Hematopoietic multipotent progenitor cell treated with erythropoietin and hydrocortisone succinate and interleukin-3 and kit ligand, for 8 days (in vitro differentiated cells): ENCODE measurements around the gene KCNQ1OT1.
"Not testable (repeated sequence)": the region's sequence is repeated elsewhere in the genome, so short reads cannot be mapped to it uniquely, and the experiment has no call there.

Experiments used
- DNase-seq: peaks from one replicate; pipeline ENCODE4 v3.0.0-alpha.2; 2015

The KCNQ1OT1 gene

GRCh38 chr11:2651054-2651617 is 48.7 kb downstream of the KCNQ1OT1 start:
- DNase-seq, result no peak

- DNase-seq, result no peak
Measured at GRCh38 chr11:2650343-2650867, 49.4 kb downstream of the KCNQ1OT1 start.

DNA sequence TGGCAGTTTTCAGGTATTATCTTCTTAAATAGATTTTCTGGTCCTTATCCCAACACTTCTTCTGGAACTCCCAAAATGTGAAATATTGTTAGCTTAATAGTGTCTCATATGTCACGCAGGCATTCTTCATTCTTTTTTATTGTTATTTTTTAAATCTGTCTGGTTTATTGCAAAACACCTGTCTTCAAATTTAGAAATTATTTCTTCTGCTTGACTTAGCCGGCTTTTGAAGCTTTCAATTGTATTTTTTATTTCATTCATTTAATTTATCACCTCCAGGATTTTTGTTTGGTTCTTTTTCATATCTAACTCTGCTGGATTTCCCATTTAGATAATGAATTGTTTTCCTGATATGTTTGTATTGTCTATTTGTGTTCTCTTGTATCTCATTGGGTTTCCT is 49.9 kb downstream of the KCNQ1OT1 start:
- no peak for DNase-seq

DNA sequence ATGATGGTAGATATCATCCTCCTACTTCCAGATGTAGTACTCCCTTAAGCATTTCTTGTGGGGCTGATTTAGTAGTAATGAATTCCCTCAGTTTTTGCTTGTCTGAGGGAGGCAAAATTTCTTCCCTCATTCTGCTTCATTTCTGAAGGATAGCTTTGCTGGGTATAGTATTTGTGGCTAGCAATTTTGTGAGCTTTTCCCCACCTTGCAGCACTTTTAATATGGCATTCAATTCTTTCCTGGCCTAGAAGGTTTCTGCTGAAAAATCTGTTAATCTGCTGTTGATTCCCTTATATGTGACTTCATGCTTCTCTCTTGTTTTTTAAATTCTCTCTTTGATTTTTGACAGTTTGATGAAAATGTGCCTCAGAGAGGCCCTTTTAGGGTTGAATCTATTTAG is 50.4 kb downstream of the KCNQ1OT1 start:
- DNase-seq, result no peak

GRCh38 chr11:2647953-2648352 is 51.8 kb downstream of the KCNQ1OT1 start:
- no peak for DNase-seq

DNA sequence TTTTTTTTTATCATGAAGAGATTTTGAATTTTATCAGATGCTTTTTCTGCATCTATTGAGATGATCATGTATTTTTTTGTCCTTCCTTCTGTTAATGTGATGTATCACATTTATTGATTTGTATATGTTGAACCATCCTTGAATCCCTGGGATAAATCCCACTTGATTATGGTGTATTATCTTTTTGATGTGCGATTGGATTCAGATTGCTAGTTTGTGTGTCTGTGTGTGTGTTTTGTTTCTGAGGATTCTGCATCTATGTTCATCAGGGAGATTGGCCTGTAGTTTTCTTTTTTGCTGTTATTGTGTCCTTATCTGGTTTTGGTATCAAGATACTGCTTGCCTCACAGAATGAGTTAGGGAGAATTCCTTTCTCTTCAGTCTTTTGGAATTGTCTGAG is 52.6 kb downstream of the KCNQ1OT1 start:
- no peak for DNase-seq

DNA sequence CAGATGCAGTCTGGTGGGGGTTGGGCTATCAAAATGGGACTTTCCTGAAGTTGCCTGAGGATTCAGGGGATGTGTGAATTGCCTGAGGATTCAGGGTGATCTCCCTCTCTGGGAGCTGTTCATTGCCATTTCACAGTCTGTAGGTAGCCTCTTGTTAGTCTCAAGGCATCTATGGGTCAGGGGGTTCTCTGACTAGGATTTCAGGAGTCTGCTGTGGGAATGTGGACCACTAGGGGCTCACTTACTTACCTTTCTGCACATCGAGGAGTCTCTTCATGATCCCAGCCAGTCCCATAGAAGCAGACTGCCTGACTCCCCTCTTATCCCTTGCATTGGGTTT is 54.0 kb downstream of the KCNQ1OT1 start:
- DNase-seq, result no peak

GRCh38 chr11:2644844-2645778 is 54.7 kb downstream of the KCNQ1OT1 start:
- no peak for DNase-seq

GRCh38 chr11:2643746-2644145 is 56.0 kb downstream of the KCNQ1OT1 start:
- DNase-seq, result no peak

GRCh38 chr11:2641623-2642022 is 58.2 kb downstream of the KCNQ1OT1 start:
- no peak for DNase-seq

DNA sequence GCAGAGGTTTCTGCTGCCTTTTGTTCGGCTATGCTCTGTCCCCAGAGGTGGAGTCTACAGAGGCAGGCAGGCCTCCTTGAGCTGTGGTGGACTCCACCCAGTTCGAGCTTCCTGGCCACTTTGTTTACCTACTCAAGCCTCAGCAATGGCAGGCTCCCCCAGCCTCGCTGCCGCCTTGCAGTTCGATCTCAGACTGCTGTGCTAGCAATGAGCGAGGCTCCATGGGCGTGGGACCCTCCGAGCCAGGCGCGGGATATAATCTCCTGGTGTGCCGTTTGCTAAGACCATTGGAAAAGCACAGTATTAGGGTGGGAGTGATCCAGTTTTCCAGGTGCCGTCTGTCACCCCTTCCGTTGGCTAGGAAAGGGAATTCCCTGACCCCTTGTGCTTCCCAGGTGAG is 60.0 kb downstream of the KCNQ1OT1 start:
- not testable (repeated sequence) for DNase-seq

DNA sequence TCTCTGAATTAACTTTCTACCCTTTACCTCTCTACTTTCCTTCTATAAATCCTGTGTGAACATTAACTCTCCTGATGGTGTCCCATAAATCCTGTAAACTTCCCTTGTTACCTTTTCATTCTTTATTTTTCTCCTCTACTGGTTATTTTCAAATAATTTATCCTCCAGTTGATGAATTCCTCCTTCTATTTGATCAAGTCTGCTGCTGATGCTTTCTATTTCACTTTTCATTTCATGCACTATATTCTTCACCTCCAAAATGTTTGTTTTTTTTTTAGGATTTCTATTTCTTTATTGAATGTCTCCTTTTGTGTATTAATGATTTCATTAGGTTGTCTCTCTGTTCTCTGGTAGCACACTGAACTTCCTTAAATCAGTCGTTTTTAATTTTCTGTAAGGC is 68.6 kb downstream of the KCNQ1OT1 start:
- no peak for DNase-seq

DNA sequence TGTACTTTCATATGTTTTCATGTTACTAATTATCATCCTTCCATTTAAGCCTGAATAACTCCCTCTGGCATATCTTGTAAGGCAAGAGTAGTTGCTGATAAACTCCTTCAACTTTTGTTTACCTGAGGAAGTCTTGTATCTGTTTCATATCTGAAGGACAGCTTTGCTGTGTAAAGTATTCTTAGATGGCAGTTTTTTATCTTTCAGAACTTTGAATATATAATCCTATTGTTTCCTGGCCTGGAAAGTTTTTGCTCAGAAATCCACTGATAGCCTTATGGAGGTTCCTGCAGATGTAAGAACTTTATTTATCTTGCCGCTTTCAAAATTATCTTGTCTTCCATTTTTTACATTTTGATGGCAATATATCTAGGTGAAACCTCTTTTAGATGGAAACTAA is 69.1 kb downstream of the KCNQ1OT1 start:
- no peak for DNase-seq

- no peak for DNase-seq
Measured at GRCh38 chr11:2625183-2625582, 74.6 kb downstream of the KCNQ1OT1 start.

DNA sequence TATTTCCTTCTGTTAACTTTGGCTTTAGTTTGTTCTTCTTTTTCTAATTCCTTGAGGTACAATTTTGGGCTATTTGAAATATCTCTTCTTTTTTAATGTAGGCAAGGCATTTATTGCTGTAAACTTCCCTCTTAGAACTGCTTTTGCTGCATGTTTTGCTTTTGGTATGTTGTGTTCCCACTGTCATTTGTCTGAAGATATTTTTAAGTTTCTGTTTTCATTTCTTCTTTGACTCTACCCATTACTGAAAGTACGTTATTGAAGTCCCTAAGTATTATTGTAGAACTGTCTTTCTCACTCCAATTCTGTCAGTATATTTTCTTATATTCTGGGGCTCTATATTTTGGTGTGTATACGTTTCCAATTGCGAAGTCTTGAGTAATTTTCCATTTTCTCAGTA is 77.9 kb downstream of the KCNQ1OT1 start:
- DNase-seq, result no peak

GRCh38 chr11:2612884-2613571 is 86.8 kb downstream of the KCNQ1OT1 start:
- no peak for DNase-seq

DNA sequence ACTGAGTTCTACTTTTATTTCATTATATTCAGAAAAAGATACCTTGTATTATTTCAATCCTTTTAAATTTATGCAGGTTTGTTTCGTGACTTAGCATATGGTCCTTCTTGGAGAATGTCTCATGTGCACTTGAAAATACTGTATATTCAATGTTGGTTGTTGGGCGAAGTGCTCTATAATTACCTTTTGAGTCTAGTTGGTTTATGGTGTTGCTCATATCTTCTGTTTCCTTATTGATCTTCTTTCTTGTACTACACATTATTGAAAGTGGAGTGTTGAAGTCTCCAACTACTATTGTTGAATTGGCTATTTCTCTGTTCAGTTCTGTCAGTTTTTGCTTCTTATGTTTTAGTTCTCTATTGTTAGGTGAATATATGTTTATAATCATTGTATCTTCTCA is 90.4 kb downstream of the KCNQ1OT1 start:
- no peak for DNase-seq

DNA sequence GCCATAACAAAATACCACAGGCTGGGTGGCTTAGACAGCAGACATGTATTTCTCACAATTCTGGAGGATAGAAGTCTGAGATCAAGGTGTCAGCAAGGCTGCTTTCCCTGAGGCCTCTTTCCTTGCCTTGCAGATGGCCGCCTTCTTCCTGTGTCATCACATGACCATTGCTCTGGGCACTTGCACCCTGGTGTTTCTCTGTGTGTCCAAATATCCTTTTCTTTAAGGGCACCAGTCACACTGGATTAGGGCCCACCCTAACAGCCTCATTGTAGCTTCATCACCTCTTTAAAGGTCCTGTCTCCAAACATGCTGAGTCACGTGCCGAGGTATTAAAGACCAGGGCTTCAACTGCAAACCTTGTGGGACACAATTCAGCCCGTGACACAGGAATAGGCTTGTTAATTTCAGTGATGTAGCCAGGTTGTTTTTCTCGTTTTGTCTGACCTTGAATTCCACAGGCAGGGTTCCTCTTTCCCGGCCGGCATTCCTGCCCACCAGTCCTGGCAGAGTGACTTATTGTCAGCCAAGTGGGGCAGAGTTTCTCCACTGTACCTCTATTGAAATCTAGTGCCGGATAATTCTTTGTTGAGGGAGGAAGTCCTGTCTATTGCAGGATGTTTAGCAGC is 100.1 kb downstream of the KCNQ1OT1 start:
- no peak for DNase-seq

DNA sequence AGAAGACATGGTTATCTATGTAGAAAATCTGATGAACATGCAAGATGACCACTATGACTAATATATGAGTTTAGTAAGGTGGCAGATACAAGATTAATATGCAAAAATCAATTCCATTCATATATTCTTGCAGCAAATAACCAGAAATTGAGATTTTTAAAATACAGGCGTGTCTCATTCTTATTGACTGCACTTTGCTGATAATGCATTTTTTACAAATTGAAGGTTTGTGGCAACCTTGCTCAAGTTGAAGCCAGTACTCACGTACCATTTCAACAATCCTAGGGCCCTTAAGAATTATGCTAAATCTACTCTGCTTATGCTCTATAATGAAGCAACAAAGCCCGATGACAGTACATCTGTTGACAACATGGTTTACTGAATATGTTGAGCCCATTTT is 104.6 kb downstream of the KCNQ1OT1 start:
- no peak for DNase-seq

DNA sequence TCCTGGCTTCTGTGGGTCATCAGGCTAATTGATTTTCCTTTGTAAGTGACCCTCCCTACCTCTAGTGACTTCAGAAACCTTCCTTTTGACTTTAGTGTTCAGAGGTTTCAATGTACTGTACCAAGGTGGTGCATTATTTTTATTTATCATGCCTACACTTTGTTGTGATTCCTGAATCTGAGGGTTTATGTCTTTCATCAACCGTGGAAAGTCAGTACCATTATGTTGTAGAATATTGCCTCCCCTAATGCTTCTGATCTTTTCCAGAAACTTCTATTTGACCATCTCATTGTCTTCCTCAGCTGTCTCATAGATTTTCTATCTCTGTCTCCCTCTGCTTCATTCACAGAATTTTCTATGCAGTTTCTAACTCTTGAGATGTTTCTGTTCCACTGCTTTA is 105.5 kb downstream of the KCNQ1OT1 start:
- DNase-seq, result no peak

GRCh38 chr11:2593393-2593950 is 106.3 kb downstream of the KCNQ1OT1 start:
- no peak for DNase-seq

DNA sequence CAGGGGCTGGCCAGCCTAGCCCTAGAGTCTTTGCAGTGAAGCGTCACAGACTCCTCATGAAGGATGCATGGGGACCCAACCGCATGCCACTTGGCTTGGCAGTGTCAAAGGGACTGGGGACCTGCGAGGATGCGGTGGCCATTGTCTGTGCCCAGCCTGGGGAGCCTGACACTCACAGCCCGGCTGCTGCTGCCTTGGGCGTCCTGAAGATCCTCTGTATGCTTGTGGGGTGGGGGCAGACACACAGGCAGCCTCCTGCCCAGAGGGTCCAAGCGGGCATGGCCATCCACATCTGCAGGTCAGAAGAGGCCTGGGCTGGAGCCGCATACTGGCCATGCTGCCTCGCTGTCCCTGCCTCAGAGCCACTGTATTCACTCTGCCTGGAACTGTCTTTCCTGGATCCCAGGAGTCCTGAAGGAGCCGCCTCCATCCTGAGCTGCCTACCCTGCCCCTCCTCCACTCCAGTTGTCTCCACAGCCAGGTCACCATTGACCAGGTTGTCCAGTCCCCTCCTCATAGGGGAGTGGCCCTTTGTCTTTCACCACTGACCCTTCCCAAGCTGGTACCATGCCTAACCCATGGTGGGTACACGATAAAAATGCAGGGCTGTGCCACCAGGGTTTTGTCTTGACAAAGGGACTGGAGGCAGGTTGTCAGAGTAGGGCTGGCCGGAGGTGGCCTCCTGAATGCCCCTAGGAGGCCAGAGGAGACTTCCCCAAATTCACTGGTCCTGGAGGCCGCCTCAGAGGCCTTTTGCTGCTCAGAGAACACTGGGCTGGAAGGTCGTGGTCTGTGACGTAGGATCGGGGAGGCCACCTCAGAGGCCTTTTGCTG is 107.0 kb downstream of the KCNQ1OT1 start:
- DNase-seq, result no peak
